NCI-H524 treated with DMSO at 0.1 percent for 48 hours (cell line): ENCODE data around the gene TMEM120A.

Source experiments
- DNase-seq: peaks from one replicate; lab custom pipeline; 2025; lab: John Stamatoyannopoulos, UW

The TMEM120A gene

GRCh38 chr7:75995052-75995471 is 667 bp upstream of the TMEM120A start:
- no peak for DNase-seq

GRCh38 chr7:75993689-75994387 is 557 bp downstream of the TMEM120A start:
- DNase-seq = no peak

GRCh38 chr7:75992083-75992755 is 2.2 kb downstream of the TMEM120A start:
- DNase-seq = no peak

- DNase-seq = no peak
Observed at GRCh38 chr7:75991531-75992082, 2.8 kb downstream of the TMEM120A start.

- no peak for DNase-seq
Observed at GRCh38 chr7:75989500-75990388, 4.7 kb downstream of the TMEM120A start.

- no peak for DNase-seq
Observed at GRCh38 chr7:75988568-75989499, 5.6 kb downstream of the TMEM120A start.

GRCh38 chr7:75987805-75988567 is 6.4 kb downstream of the TMEM120A start:
- DNase-seq = no peak

GRCh38 chr7:75987026-75987804 is 7.2 kb downstream of the TMEM120A start:
- DNase-seq = no peak

GRCh38 chr7:75986147-75986781 is 8.1 kb downstream of the TMEM120A start:
- no peak for DNase-seq

- DNase-seq = no peak
Observed at GRCh38 chr7:75985518-75986146, 8.8 kb downstream of the TMEM120A start.

GRCh38 chr7:75985009-75985517 is 9.3 kb downstream of the TMEM120A start:
- DNase-seq = no peak

GRCh38 chr7:75984130-75985008 is 10.0 kb downstream of the TMEM120A start:
- DNase-seq = no peak

- DNase-seq = no peak
Observed at GRCh38 chr7:75983471-75984129, 10.8 kb downstream of the TMEM120A start.

GRCh38 chr7:75982306-75983064 is 11.9 kb downstream of the TMEM120A start:
- DNase-seq = no peak

- DNase-seq = no peak
Observed at GRCh38 chr7:75981453-75982305, 12.7 kb downstream of the TMEM120A start.

- DNase-seq = no peak
Observed at GRCh38 chr7:75981203-75981452, 13.3 kb downstream of the TMEM120A start.
